Naive B cell (primary cell): ENCODE measurements around the gene PODXL. TPM values are rescaled to one million over a fixed set of nuclear protein-coding genes. Genes with fewer than 3 reads are reported as not detected.

Experiments
- ATAC-seq, 2 donors: fragments of 150-1000 bp; cut with Tn5 transposase; 2 replicates each; pipeline ENCODE4 v1.10.0; 2021; ENCODE audit warnings: low read depth in 2 of 2, mild to moderate bottlenecking in 2 of 2, moderate library complexity in 2 of 2
- DNase-seq: peaks from one replicate; pipeline ENCODE4 v3.0.0; 2022
- H3K27ac Mint-ChIP-seq, 6 donors: one replicate each; pipeline ENCODE4 v1.8.0; 2020 to 2022; ENCODE audit warnings: mild to moderate bottlenecking in 6 of 6, mixed read lengths in 6 of 6, moderate library complexity in 5 of 6, inconsistent platforms in 2 of 6
- H3K27me3 Mint-ChIP-seq, 3 donors: one replicate each; pipeline ENCODE4 v1.8.0; 2021 to 2022; ENCODE audit warnings: mixed read lengths in 3 of 3, mild to moderate bottlenecking in 1 of 3
- H3K36me3 Mint-ChIP-seq, 2 donors: one replicate each; pipeline ENCODE4 v1.8.0; 2020 to 2022; ENCODE audit warnings: mixed read lengths in 2 of 2, inconsistent platforms in 1 of 2, mild to moderate bottlenecking in 1 of 2
- H3K4me1 Mint-ChIP-seq, 3 donors: one replicate each; pipeline ENCODE4 v1.8.0; 2020 to 2022; ENCODE audit warnings: mixed read lengths in 3 of 3, inconsistent platforms in 1 of 3, mild to moderate bottlenecking in 1 of 3, moderate library complexity in 1 of 3
- H3K4me3 Mint-ChIP-seq, 8 donors: one replicate each; pipeline ENCODE4 v1.8.0; 2020 to 2022; ENCODE audit warnings: mild to moderate bottlenecking in 8 of 8, mixed read lengths in 8 of 8, moderate library complexity in 8 of 8, inconsistent platforms in 2 of 8
- H3K9me3 Mint-ChIP-seq, 7 donors: one replicate each; pipeline ENCODE4 v1.8.0; 2020 to 2022; ENCODE audit warnings: mixed read lengths in 7 of 7, mild to moderate bottlenecking in 5 of 7, inconsistent platforms in 2 of 7, moderate library complexity in 1 of 7
- polyA plus RNA-seq, 6 donors: library from polyadenylated mRNA; unstranded; fragments of 300-500 nt; fragmentation: Illumina TruSeq; gene quantifications; one replicate each; pipeline ENCODE4 v1.2.3, GENCODE V29; 2021; ENCODE audit warnings: low read depth in 6 of 6

PODXL gene
- polyA plus RNA-seq, 6 donors from 2014 or later = 0.12 to 0.90 (median 0.68) TPM; not detected in 1

DNA sequence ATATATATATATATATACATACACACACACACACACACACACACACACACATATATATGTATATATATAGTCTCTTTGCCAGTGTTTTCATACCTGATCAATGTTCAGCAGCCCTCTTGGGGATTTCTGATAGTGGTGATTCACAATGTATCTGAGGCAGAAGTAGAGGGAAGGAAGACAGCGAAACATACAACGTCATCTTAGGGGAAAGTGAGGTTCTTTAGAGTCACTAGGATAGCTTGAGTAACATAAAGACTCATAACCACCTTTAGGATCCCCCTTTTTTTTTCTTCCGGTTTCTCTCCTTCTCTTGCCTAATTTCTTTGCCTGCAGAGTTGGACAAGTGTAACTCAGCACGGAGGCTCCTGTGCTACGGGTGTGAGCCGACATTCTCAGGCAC lies 56.6 kb downstream of the PODXL start:
- Mint-ChIP-seq H3K4me1 (peaks cover 4 to 16% (median 15%) of the 10 kb centered on the region in 3 donors), H3K27ac (peak overlapping the region in 1 of 6 donors; percentile 80), H3K9me3 (no peaks in the 10 kb centered on the region), H3K4me3 (no peak overlapping the region), H3K27me3 (no peaks in the 10 kb centered on the region), H3K36me3 (peaks cover 0 to 16% of the 10 kb centered on the region in 2 donors)
- DNase-seq (no peak), ATAC-seq (no peak)

DNA sequence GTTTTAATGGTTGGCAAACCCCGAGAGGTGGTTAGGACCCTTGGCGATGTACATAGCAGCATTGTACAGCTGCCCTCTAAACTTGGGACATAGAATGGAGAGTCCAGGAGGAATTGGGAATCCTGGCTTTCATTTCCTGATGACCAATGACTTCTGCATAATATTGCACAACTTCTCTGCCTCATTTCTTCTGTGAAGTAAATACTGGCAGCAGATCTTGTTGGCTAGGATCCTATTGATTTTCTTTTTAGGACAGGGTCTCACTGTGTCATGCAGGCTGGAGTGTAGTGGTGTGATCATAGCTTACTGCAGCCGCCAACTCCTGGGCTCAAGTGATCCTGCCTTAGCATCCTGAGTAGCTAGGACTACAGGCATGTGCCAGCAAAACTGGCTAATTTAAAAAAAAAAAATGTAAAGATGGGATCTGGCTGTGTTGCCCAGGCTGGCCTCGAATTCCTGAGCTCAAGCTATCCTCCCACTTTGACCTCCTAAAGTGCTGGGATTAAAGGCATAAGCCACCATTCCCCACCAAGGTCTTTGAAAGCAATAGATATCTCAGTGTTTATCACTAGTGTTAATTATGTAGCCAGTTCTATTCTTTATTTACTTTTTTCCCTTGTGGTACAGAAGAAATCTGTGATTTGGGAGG lies 58.1 kb downstream of the PODXL start:
- Mint-ChIP-seq H3K27me3 (no peaks in the 10 kb centered on the region), H3K4me3 (no peak overlapping the region), H3K4me1 (peaks cover 4 to 16% (median 15%) of the 10 kb centered on the region in 3 donors), H3K9me3 (no peaks in the 10 kb centered on the region), H3K36me3 (peaks cover 0 to 16% of the 10 kb centered on the region in 2 donors), H3K27ac (no peak overlapping the region)
- no peak for ATAC-seq
- DNase-seq = no peak

GRCh38 chr7:131497454-131497853 lies 59.0 kb downstream of the PODXL start:
- Mint-ChIP-seq H3K4me1 (peaks cover under 1 to 15% (median 6%) of the 10 kb centered on the region in 3 donors), H3K27me3 (no peaks in the 10 kb centered on the region), H3K27ac (peak overlapping the region in 1 of 6 donors; percentile 56), H3K9me3 (no peaks in the 10 kb centered on the region), H3K36me3 (peaks cover 0 to 16% of the 10 kb centered on the region in 2 donors), H3K4me3 (no peak overlapping the region)
- DNase-seq (no peak), ATAC-seq (no peak)

DNA sequence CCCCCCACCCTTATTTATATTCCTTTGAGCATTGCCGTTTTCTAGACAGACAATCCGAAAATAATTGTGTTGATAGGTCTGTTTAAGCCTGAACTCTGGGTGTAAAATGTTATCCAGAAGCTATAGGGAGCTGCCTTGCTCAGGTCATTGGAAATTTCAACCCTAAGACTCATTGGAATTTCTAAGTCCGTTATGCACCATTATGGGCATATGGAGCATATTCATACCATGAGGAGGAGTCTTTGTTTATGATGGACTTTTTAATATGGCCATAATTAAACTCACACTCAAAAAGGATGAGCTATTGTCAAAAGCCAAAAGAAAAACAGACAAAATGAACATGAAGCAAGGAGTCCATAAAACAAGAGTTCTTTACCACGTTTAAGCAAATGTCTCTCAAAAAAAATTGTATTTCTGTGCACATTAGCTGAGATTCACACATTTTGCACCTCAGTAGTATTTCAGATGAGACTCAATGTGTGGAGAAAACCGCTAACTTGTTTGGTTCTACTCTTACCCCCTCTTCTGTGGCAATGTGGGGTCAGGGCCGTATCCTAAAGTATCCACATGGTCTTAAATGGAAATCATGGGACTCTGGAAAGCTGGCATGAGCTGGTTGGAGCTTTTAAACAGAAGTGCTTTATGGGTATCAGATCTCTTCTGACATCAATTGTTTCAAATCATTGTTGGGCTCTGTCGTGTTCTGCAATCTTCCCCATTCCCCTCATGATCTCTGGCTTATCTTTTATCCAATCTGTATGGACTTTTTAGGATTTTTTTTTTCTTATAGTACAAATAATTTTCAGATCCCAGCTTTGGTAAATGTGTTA lies 60.5 kb downstream of the PODXL start:
- Mint-ChIP-seq H3K27ac (peak overlapping the region in 1 of 6 donors; percentile 38), H3K36me3 (peaks cover 0 to 16% of the 10 kb centered on the region in 2 donors), H3K27me3 (no peaks in the 10 kb centered on the region), H3K4me1 (no peaks in the 10 kb centered on the region), H3K4me3 (no peak overlapping the region), H3K9me3 (no peaks in the 10 kb centered on the region)
- DNase-seq = no peak
- no peak for ATAC-seq

DNA sequence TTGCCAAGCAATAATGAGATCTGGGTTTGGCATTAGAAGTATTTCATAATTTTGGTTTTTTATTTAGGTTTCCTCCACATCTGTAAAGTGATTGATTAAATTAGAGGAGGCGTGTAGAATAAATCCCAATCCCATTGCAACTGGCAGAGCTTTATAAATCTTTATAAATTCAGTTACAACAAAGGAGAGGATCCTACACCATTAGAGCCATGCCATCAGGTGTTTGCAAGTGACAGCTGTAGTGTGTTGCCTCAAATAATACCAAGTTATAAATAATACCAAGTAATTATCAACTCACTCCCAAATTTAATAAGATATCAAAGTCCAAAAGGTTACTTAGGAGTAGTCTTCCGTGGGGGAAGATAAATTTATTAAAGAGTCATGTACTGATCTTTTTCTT lies 62.2 kb downstream of the PODXL start:
- Mint-ChIP-seq H3K4me1 (no peaks in the 10 kb centered on the region), H3K9me3 (no peaks in the 10 kb centered on the region), H3K4me3 (no peak overlapping the region), H3K27ac (no peak overlapping the region), H3K36me3 (peaks cover 0 to 16% of the 10 kb centered on the region in 2 donors), H3K27me3 (no peaks in the 10 kb centered on the region)
- ATAC-seq (no peak), DNase-seq (no peak)

DNA sequence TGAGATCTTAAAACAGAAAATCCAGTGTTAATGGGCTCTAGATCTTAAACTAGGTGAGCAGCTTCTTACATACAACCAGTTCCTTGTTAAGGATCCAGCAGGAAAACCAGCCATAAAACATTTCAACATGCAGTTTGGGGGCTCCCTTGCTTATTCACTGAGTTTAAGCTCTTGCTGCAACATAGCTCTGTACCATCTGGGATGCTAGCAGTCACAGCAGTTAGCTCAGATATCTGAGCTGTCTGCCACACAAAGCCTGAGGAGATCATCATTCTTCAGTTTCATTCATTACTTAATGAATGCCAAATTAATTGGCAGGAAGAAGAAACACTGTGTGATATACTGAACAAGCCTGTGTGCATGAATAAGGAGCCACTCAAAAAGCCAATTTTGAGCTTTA lies 62.8 kb downstream of the PODXL start:
- Mint-ChIP-seq H3K27ac (no peak overlapping the region), H3K4me1 (no peaks in the 10 kb centered on the region), H3K4me3 (no peak overlapping the region), H3K27me3 (no peaks in the 10 kb centered on the region), H3K36me3 (peaks cover 0 to 16% of the 10 kb centered on the region in 2 donors), H3K9me3 (no peaks in the 10 kb centered on the region)
- ATAC-seq (no peak), DNase-seq (no peak)

DNA sequence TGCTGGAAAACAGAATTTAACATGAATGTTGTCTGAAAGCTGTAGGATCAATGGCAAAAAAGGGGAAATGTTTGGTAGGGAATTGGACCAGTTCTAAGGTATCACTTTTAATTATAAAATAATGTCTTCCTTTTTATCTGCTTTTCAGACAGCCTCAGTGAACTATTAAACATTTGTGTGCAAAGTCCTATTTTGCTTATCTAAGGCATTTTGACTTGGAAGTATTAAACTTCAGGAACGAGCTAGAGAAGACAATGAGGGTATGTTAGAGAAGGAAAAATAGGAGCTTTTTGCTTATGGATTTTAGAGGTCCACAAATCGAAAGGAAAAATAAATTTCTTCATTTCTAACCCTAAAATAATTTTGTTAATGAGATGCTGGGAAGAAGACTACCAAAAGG lies 63.3 kb downstream of the PODXL start:
- H3K9me3 Mint-ChIP-seq = no peaks in the 10 kb centered on the region
- H3K4me3 Mint-ChIP-seq = no peak overlapping the region
- H3K4me1 Mint-ChIP-seq = no peaks in the 10 kb centered on the region
- no peak for ATAC-seq
- no peak overlapping the region for H3K27ac Mint-ChIP-seq
- H3K36me3 Mint-ChIP-seq = peaks cover 0 to 16% of the 10 kb centered on the region in 2 donors
- DNase-seq = no peak
- H3K27me3 Mint-ChIP-seq = no peaks in the 10 kb centered on the region

DNA sequence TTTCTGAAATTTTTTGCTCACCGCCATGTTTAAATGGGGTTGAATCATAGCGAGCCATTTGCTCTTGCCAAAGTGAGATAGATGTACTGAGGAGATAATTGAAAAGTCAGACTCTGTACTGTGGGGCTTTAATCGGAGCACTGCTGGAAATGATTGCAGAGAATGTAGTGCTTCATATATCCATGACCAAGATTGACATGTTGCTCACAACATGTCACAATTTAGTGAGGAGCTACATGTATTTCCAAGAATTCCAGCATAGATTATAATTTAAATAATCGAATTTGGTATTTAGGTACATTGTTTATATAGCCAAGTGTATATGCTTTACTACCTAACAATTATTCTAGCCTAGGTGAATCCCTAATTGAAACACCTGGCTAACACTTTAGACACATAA lies 66.5 kb downstream of the PODXL start:
- no peak for ATAC-seq
- H3K4me3 Mint-ChIP-seq = no peak overlapping the region
- no peaks in the 10 kb centered on the region for H3K4me1 Mint-ChIP-seq
- H3K27me3 Mint-ChIP-seq = no peaks in the 10 kb centered on the region
- H3K27ac Mint-ChIP-seq = no peak overlapping the region
- no peaks in the 10 kb centered on the region for H3K9me3 Mint-ChIP-seq
- no peaks in the 10 kb centered on the region for H3K36me3 Mint-ChIP-seq
- no peak for DNase-seq

DNA sequence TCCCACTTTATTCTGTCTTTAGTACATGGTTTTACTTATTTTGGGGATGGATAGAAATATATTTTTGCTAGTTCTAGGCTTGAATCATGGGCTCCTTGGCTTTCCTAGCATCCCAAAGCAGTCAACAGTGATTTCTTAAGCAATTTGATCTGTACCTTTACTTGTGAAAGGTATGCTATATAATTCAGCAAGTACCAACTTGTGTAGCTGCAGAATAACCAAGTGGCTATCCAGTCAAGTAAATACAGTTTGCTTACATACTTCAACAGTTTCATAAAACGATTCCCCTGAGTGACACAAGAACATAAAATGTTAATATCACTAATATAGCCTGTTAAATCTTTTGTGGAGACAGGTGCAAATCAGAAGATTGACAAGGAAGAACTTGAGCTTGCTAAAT lies 67.2 kb downstream of the PODXL start:
- Mint-ChIP-seq H3K36me3 (no peaks in the 10 kb centered on the region), H3K9me3 (no peaks in the 10 kb centered on the region), H3K4me3 (no peak overlapping the region), H3K4me1 (no peaks in the 10 kb centered on the region), H3K27me3 (no peaks in the 10 kb centered on the region), H3K27ac (no peak overlapping the region)
- no peak for DNase-seq
- ATAC-seq = no peak

DNA sequence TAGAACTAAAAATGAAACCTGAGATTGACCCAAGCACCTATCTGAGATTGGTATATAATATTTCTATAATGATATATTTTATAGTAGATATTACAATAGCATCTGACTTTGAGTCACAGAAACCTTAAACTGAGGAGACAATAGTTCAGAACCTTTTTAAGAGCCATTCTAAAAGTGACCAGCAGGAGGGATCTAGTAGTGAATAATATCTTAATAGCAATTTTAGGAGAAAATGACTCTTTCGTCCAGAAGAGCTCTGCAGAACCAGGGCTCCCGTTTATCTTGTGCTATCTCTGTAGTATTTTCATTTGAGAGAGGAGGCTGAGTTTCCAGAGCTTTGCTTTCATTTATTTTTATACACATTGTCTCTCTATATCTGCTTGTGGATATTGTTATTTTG lies 68.1 kb downstream of the PODXL start:
- Mint-ChIP-seq H3K27ac (peak overlapping the region in 1 of 6 donors; percentile 44), H3K36me3 (no peaks in the 10 kb centered on the region), H3K4me1 (no peaks in the 10 kb centered on the region), H3K27me3 (no peaks in the 10 kb centered on the region), H3K4me3 (no peak overlapping the region), H3K9me3 (no peaks in the 10 kb centered on the region)
- DNase-seq (no peak), ATAC-seq (no peak)

DNA sequence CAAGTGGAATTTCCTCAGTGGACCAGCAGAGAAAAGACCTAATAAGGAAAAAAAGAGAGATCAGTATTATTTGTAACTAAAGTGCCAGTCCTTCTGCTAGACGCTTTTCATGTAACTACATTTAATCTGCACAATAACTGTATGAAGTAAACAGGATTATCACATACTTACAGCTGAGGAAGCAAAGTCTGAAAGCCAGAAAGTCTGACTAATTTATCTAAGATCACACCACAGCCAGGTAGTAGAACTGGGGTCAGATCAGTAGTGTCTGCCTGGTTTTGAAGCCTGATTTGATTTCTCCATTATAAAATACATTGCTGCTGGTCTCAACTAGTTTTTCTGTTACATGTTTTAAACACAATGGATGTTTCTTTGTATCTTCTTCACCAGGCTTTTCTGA lies 69.2 kb downstream of the PODXL start:
- Mint-ChIP-seq H3K9me3 (no peaks in the 10 kb centered on the region), H3K36me3 (no peaks in the 10 kb centered on the region), H3K27ac (peak overlapping the region in 2 of 6 donors; percentile 21 to 24), H3K4me1 (peaks cover 0 to 3% (median 2%) of the 10 kb centered on the region in 3 donors), H3K4me3 (no peak overlapping the region), H3K27me3 (no peaks in the 10 kb centered on the region)
- ATAC-seq = no peak
- DNase-seq = no peak

GRCh38 chr7:131486346-131486745 lies 70.1 kb downstream of the PODXL start:
- no peak for DNase-seq
- H3K9me3 Mint-ChIP-seq = no peaks in the 10 kb centered on the region
- no peak for ATAC-seq
- no peaks in the 10 kb centered on the region for H3K27me3 Mint-ChIP-seq
- H3K4me3 Mint-ChIP-seq = no peak overlapping the region
- H3K4me1 Mint-ChIP-seq = peaks cover 0 to 7% (median 4%) of the 10 kb centered on the region in 3 donors
- no peak overlapping the region for H3K27ac Mint-ChIP-seq
- H3K36me3 Mint-ChIP-seq = no peaks in the 10 kb centered on the region

DNA sequence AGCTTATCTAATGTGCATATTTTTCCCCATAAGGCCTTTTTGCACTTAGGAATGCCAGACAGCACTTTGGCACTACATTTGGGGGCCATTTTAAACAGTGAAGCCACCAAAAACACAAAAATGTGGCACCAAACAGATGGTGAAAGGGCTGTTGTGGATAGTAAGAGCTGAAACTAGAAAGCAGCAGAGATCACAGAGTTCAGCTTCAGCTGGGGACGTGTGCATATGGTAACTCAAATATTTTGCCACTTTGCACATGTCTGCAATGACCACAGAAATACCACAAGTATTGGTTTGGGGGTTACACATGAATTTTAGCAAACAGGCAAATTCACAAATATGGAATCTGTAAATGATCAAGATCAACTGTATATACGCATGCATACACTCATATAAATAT lies 72.8 kb downstream of the PODXL start:
- no peak overlapping the region for H3K27ac Mint-ChIP-seq
- ATAC-seq = no peak
- no peaks in the 10 kb centered on the region for H3K27me3 Mint-ChIP-seq

DNA sequence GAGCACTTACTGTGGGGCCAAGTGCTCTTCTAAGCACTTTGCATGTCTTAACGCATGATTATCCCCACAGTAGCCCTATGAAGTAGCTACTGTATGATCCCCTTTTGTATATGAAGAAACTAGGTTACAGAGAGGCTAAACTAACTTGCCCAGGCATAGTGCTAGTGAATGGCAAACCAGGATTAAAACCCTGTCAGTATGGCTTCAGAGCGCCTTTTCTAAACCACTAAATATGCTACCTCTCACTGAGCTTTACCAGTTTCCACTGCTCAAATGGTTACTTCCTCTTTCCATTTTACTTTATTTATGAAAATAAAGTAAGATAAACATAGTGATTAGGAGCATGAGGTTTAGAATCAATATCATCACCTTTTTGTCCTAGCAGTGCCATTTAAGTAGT lies 73.6 kb downstream of the PODXL start:
- Mint-ChIP-seq H3K4me3 (no peak overlapping the region), H3K9me3 (no peaks in the 10 kb centered on the region), H3K36me3 (no peaks in the 10 kb centered on the region)

More for the DNA sequence above, 72.8 kb downstream of the PODXL start:
- no peak overlapping the region for H3K4me3 Mint-ChIP-seq
- H3K36me3 Mint-ChIP-seq = no peaks in the 10 kb centered on the region
- H3K4me1 Mint-ChIP-seq = peaks cover 0 to 7% (median 4%) of the 10 kb centered on the region in 3 donors
- H3K9me3 Mint-ChIP-seq = no peaks in the 10 kb centered on the region
- DNase-seq = no peak

More for the DNA sequence above, 73.6 kb downstream of the PODXL start:
- Mint-ChIP-seq H3K27ac (no peak overlapping the region), H3K27me3 (no peaks in the 10 kb centered on the region), H3K4me1 (peaks cover 0 to 7% (median 4%) of the 10 kb centered on the region in 3 donors)
- no peak for DNase-seq
- ATAC-seq = peak in 1 of 2 donors; percentile 23
